Esophagus muscularis mucosa (tissue), 4 donors: ENCODE data around the gene LRRC27. TPM values are rescaled to one million over a fixed set of nuclear protein-coding genes. Genes with fewer than 3 reads are reported as not detected.
A peak's percentile ranks its signal among the peaks of the same experiment; 100 is the strongest.
"Not testable (repeated sequence)": the region's sequence is repeated elsewhere in the genome, so short reads cannot be mapped to it uniquely, and the experiment has no call there.

Experiments
- DNase-seq: peaks from one replicate; pipeline ENCODE4 v3.0.0-alpha.2; 2017; ENCODE audit errors: extremely low spot score
- H3K27ac ChIP-seq, 4 donors: fragments of 200-600 bp; sonication (generic); replicated peaks in 1 of 4; 1 replicate in 3 of 4; 2 replicates in 1 of 4; pipeline ENCODE4 v1.5.1; 2016 to 2019; ENCODE audit warnings: mild to moderate bottlenecking in 1 of 4
- H3K27me3 ChIP-seq, 4 donors: fragments of 200-600 bp; sonication (generic); one replicate each; pipeline versions ENCODE4 v1.5.1 to v1.6.0; 2016 to 2019
- H3K36me3 ChIP-seq, 4 donors: fragments of 200-600 bp; sonication (generic); one replicate each; pipeline ENCODE4 v1.5.1; 2016 to 2019
- H3K4me1 ChIP-seq, 4 donors: fragments of 200-600 bp; sonication (generic); one replicate each; pipeline ENCODE4 v1.5.1; 2016 to 2019
- H3K4me3 ChIP-seq, 4 donors: fragments of 200-600 bp; sonication (generic); 1 replicate in 2 of 4; 2 replicates in 2 of 4; pipeline ENCODE4 v1.5.1; 2016 to 2019; ENCODE audit warnings: mild to moderate bottlenecking in 4 of 4, moderate library complexity in 1 of 4
- H3K9me3 ChIP-seq, 4 donors: fragments of 200-600 bp; sonication (generic); 1 replicate in 3 of 4; 2 replicates in 1 of 4; pipeline ENCODE4 v1.5.1; 2016 to 2019
- CTCF ChIP-seq, 3 experiments: fragments of 200-600 bp in 2 of 3; fragments of 450-650 bp in 1 of 3; sonication (generic) in 2 of 3; IDR thresholded peaks; one replicate each; pipeline ENCODE4 v1.5.1; 2017 to 2019; ENCODE audit warnings: antibody characterized with exemption in 3 of 3, mild to moderate bottlenecking in 2 of 3, moderate library complexity in 1 of 3
- EP300 ChIP-seq: sonication (generic); formaldehyde crosslinking; IDR thresholded peaks from one replicate; pipeline ENCODE4 v1.6.1; 2017; ENCODE audit warnings: antibody characterized with exemption
- POLR2A ChIP-seq: fragments of 450-650 bp; IDR thresholded peaks from one replicate; pipeline ENCODE4 v1.6.1; 2017; ENCODE audit warnings: antibody characterized with exemption, moderate library complexity, mild to moderate bottlenecking, low read depth
- POLR2AphosphoS5 ChIP-seq, 2 donors: sonication (generic); formaldehyde crosslinking; IDR thresholded peaks; one replicate each; pipeline ENCODE4 v1.6.1; 2017; ENCODE audit warnings: antibody characterized with exemption in 2 of 2
- WGBS: methylation state at CpG from one replicate; pipeline ENCODE4 v1.1.5; 2018; 5-methylcytosine and 5-hydroxymethylcytosine counted together
- intact Hi-C: fragments of 100-400 bp; cut with DNase I; formaldehyde crosslinking; loops from one replicate; pipeline ENCODE4 v1.15.1; 2023
- total RNA-seq, 4 donors: library from RNA; depleted of rRNA; stranded (reverse); fragments of >200 nt; gene quantifications; one replicate each; pipeline versions ENCODE4 v1.1.0 to v1.2.1, GENCODE V29; 2016

LRRC27 gene
- total RNA-seq, 4 donors from 2014 or later, result 5.8 to 19.1 (median 9.5) TPM

DNA sequence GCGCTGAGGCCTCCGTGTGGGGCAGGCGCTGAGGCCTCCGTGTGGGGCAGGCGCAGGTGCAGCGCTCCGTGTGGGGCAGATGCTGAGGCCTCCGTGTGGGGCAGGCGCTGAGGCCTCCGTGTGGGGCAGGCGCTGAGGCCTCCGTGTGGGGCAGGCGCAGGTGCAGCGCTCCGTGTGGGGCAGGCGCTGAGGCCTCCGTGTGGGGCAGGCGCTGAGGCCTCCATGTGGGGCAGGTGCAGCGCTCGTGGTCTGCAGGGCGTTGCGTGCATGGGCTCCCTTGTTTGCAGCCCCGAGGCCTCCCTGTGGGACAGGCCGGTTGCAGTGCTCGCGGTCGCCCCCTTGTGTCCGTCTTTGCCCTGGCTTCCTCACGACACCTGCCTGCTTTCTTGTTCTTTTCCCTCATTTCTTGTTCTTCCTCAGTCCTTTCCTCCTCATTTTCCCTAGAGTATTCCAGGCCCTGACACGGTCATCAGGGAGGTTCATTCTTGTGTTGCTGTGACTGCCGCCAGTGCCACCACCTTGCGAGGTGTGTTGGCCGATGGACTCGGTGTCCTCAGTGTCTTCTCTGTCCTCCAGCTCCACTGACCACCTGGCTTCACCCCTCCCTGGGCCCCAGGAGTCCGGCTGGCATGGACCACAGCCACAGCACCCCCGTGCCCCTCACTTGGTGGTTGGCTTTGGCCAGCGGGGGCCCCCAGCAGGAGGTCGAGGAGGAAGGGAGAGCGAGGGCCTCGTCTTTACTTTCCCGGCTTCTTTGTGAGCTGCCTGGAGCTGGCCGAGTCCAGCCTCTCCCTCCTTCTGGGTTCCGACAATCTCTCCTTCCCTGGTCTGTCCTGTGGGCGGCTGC lies 20.7 kb downstream of the LRRC27 start:
- not testable (repeated sequence) for H3K9me3 ChIP-seq, H3K4me3 ChIP-seq, H3K4me1 ChIP-seq, DNase-seq, H3K27ac ChIP-seq, H3K27me3 ChIP-seq
- peak; percentile 63 to 85 (median 75) for TF ChIP-seq CTCF (IDR thresholded peaks at IDR 0.05)
- 40% methylated on average over 36 of the region's 44 CpGs for WGBS
- intact Hi-C loops, result loop anchor here (1.0 kb wide), 1 partner anchor 129 kb away; no protein-coding TSS in a partner anchor
- H3K36me3 ChIP-seq, result peaks cover 0 to 56% (median 25%) of the 10 kb centered on the region in 4 donors

- 92% methylated on average over 15 of the region's 20 CpGs for WGBS
- intact Hi-C loops, result no loop called here
- H3K4me1 ChIP-seq, result peaks cover 0 to 9% (median 0%) of the 10 kb centered on the region in 4 donors
- TF ChIP-seq POLR2AphosphoS5 (IDR thresholded peaks at IDR 0.05) (no peak), POLR2A (no peak), CTCF (IDR thresholded peaks at IDR 0.05) (no peak), EP300 (no peak)
- H3K36me3 ChIP-seq, result peaks cover 0 to 47% (median 20%) of the 10 kb centered on the region in 4 donors
- no peaks in the 10 kb centered on the region for H3K9me3 ChIP-seq
- no peak overlapping the region for H3K4me3 ChIP-seq
- DNase-seq, result no peak
- H3K27ac ChIP-seq, result no peak overlapping the region
- no peaks in the 10 kb centered on the region for H3K27me3 ChIP-seq
Observed at GRCh38 chr10:132353456-132354355, 21.7 kb downstream of the LRRC27 start.

DNA sequence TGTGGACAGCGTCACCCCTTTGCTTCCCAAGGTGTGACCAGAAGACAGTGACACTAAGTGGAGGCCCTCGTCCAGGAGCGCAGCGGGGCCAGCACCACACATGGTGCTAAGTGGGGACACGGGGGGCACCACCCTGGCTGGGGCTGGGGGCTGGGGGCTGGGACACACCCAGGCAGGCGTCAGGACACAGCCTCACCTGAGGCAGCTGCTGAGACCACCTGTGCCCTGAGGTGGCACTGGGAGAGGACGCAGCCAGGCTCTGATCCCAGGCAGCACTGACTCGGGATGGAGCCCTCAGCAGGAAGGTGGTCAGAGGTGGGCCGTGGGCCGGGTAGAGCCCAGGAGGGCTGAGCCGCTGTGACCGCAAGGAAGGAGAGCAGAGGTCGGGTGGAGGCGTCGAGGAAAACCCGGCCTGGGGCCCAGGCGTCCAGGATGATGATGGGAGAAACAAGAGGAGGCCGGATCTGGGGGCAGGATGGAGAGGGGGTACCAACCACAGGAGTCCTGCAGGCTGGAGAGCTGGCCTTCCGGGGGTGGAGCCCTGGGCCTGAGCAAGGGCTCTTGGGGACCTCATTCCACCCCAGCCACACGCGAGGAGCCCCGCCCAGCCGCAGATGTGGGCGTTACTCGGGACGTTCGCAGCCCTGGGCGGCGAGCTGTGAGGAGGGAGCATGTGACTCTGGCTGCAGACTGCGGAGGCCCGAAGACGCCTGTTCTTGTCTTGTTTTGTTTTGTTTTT lies 22.5 kb downstream of the LRRC27 start:
- Histone ChIP-seq H3K9me3 (no peaks in the 10 kb centered on the region), H3K4me3 (no peak overlapping the region), H3K36me3 (peaks cover 0 to 42% (median 16%) of the 10 kb centered on the region in 4 donors), H3K4me1 (peaks cover 0 to 9% (median 1%) of the 10 kb centered on the region in 4 donors), H3K27me3 (no peaks in the 10 kb centered on the region), H3K27ac (no peak overlapping the region)
- TF ChIP-seq EP300 (no peak), POLR2AphosphoS5 (IDR thresholded peaks at IDR 0.05) (no peak), CTCF (IDR thresholded peaks at IDR 0.05) (no peak), POLR2A (no peak)
- 92% methylated on average over 25 of the region's 32 CpGs for WGBS
- DNase-seq, result no peak
- intact Hi-C loops, result no loop called here

DNA sequence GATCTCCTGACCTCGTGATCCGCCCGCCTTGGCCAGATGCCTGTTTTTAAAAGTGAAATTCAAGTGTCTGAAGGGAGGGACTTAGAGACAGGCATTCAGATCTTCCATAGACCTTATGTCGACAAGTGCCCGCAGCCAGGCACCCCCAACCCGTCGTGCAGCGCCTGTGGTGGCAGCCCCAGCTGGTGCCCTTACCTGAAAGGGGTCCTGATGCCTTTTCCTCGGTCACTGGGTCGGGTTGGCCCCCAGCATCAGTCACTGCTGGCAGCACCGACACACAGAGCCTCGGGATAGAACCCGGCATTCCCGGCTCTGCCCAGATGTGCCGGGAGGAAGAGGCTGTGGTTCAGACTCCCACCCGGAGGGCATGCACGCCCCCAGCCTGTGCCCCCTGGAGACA lies 23.3 kb downstream of the LRRC27 start:
- peaks cover 0 to 36% (median 15%) of the 10 kb centered on the region in 4 donors for H3K36me3 ChIP-seq
- DNase-seq, result no peak

More for the DNA sequence above, 23.3 kb downstream of the LRRC27 start:
- 90% methylated on average over 13 of the region's 17 CpGs for WGBS
- Histone ChIP-seq H3K4me3 (no peak overlapping the region), H3K4me1 (peaks cover 0 to 9% (median 1%) of the 10 kb centered on the region in 4 donors), H3K27ac (no peak overlapping the region), H3K27me3 (no peaks in the 10 kb centered on the region), H3K9me3 (no peaks in the 10 kb centered on the region)
- intact Hi-C loops, result no loop called here
- TF ChIP-seq CTCF (IDR thresholded peaks at IDR 0.05) (no peak), EP300 (no peak), POLR2AphosphoS5 (IDR thresholded peaks at IDR 0.05) (no peak), POLR2A (no peak)
